Stimulated activated CD8-positive, alpha-beta memory T cell treated with anti-CD3 and anti-CD28 coated beads, Interleukin-7, amount 100 ng/mL, for 4 hours (primary cell): ENCODE data around the gene HOXB13.

Experiments
- DNase-seq, 2 donors: peaks; one replicate each; pipeline ENCODE4 v3.0.0-alpha.2; 2020; ENCODE audit warnings: low read depth in 2 of 2

HOXB13 gene

GRCh38 chr17:48748718-48749566, 20.4 kb upstream of the HOXB13 start:
- DNase-seq, result no peak

- no peak for DNase-seq
Observed at GRCh38 chr17:48747445-48748363, 19.2 kb upstream of the HOXB13 start.

- DNase-seq, result no peak
Observed at GRCh38 chr17:48746916-48747444, 18.4 kb upstream of the HOXB13 start.

GRCh38 chr17:48745381-48746275, 17.1 kb upstream of the HOXB13 start:
- no peak for DNase-seq

- no peak for DNase-seq
Observed at GRCh38 chr17:48740537-48740936, 12.0 kb upstream of the HOXB13 start.

- no peak for DNase-seq
Observed at GRCh38 chr17:48738803-48739526, 10.4 kb upstream of the HOXB13 start.

GRCh38 chr17:48738424-48738802, 9.9 kb upstream of the HOXB13 start:
- DNase-seq, result no peak

- no peak for DNase-seq
Observed at GRCh38 chr17:48737330-48738043, 8.9 kb upstream of the HOXB13 start.

- DNase-seq, result no peak
Observed at GRCh38 chr17:48735062-48735351, 6.5 kb upstream of the HOXB13 start.

- DNase-seq, result no peak
Observed at GRCh38 chr17:48734333-48735061, 5.9 kb upstream of the HOXB13 start.

GRCh38 chr17:48733632-48734328, 5.2 kb upstream of the HOXB13 start:
- no peak for DNase-seq

- no peak for DNase-seq
Observed at GRCh38 chr17:48732688-48733629, 4.4 kb upstream of the HOXB13 start.

- no peak for DNase-seq
Observed at GRCh38 chr17:48731355-48731754, 2.8 kb upstream of the HOXB13 start.

GRCh38 chr17:48730240-48730550, 1.6 kb upstream of the HOXB13 start:
- DNase-seq, result no peak

GRCh38 chr17:48729335-48730239, 1.0 kb upstream of the HOXB13 start:
- no peak for DNase-seq

GRCh38 chr17:48727415-48728175, 955 bp downstream of the HOXB13 start:
- no peak for DNase-seq
